Cardiac muscle cell (in vitro differentiated cells and primary cell): ENCODE measurements around the gene TMEM182. TPM values are rescaled to one million over a fixed set of nuclear protein-coding genes. Genes with fewer than 3 reads are reported as not detected.

ENCODE experiments used
- DNase-seq, 2 donors: peaks; one replicate each; pipeline versions ENCODE4 v3.0.0 to v3.0.0-alpha.2; 2010 to 2017; ENCODE audit warnings: low read depth in 1 of 2, low spot score in 1 of 2
- H3K27ac ChIP-seq: fragments of 200-600 bp; sonication (generic); 2 replicates; pipeline ENCODE4 v1.5.1; 2016
- H3K27me3 ChIP-seq: fragments of 200-600 bp; sonication (generic); 2 replicates; pipeline ENCODE4 v1.6.0; 2016; ENCODE audit warnings: control low read depth
- H3K36me3 ChIP-seq: fragments of 200-600 bp; sonication (generic); 2 replicates; pipeline ENCODE4 v1.5.1; 2016; ENCODE audit warnings: control low read depth
- H3K4me1 ChIP-seq: fragments of 200-600 bp; sonication (generic); 2 replicates; pipeline ENCODE4 v1.8.1; 2017; ENCODE audit warnings: low read depth, mild to moderate bottlenecking, mixed run types
- H3K4me3 ChIP-seq: fragments of 200-600 bp; sonication (generic); 2 replicates; pipeline ENCODE4 v1.5.1; 2016; ENCODE audit warnings: mild to moderate bottlenecking
- H3K9me3 ChIP-seq: fragments of 200-600 bp; sonication (generic); 2 replicates; pipeline ENCODE4 v1.5.1; 2017; ENCODE audit warnings: low read depth, mild to moderate bottlenecking, control low read depth
- polyA plus RNA-seq: library from polyadenylated mRNA; unstranded; fragments of >200 nt; fragmentation: Nextera tagmentation; extraction: Ambion mirVana; gene quantifications from 2 replicates; pipeline ENCODE4 v1.2.1, GENCODE V29; 2016
- total RNA-seq: library from RNA; depleted of rRNA; stranded (reverse); fragments of >200 nt; gene quantifications from 2 replicates; pipeline ENCODE4 v1.2.3, GENCODE V29; 2016
- TF ChIP-seq, protein P1 (sequence below): IDR thresholded peaks from 2 replicates; pipeline ENCODE4 v1.5.1; 2012; ENCODE audit warnings: low read depth, mild to moderate bottlenecking, low read length

The TMEM182 gene
- total and polyA plus RNA-seq, 2 experiments from 2014 or later = 2.7 to 6.8 TPM

GRCh38 chr2:102850888-102851287 lies 89.1 kb downstream of the TMEM182 start:
- Histone ChIP-seq H3K4me3 (no peak overlapping the region), H3K36me3 (no peaks in the 10 kb centered on the region), H3K27me3 (no peaks in the 10 kb centered on the region), H3K9me3 (no peaks in the 10 kb centered on the region), H3K27ac (no peak overlapping the region), H3K4me1 (no peaks in the 10 kb centered on the region)
- TF ChIP-seq, protein P1, sequence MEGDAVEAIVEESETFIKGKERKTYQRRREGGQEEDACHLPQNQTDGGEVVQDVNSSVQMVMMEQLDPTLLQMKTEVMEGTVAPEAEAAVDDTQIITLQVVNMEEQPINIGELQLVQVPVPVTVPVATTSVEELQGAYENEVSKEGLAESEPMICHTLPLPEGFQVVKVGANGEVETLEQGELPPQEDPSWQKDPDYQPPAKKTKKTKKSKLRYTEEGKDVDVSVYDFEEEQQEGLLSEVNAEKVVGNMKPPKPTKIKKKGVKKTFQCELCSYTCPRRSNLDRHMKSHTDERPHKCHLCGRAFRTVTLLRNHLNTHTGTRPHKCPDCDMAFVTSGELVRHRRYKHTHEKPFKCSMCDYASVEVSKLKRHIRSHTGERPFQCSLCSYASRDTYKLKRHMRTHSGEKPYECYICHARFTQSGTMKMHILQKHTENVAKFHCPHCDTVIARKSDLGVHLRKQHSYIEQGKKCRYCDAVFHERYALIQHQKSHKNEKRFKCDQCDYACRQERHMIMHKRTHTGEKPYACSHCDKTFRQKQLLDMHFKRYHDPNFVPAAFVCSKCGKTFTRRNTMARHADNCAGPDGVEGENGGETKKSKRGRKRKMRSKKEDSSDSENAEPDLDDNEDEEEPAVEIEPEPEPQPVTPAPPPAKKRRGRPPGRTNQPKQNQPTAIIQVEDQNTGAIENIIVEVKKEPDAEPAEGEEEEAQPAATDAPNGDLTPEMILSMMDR = no peak
- no peak for DNase-seq

- Histone ChIP-seq H3K9me3 (no peaks in the 10 kb centered on the region), H3K4me1 (no peaks in the 10 kb centered on the region), H3K27me3 (no peaks in the 10 kb centered on the region), H3K36me3 (no peaks in the 10 kb centered on the region), H3K4me3 (no peak overlapping the region), H3K27ac (no peak overlapping the region)
- TF ChIP-seq, protein P1 = no peak
- DNase-seq = no peak
Measured at GRCh38 chr2:102852867-102853266, 91.0 kb downstream of the TMEM182 start.

Other genes starting within 250 kb of the TMEM182 start
- gene SLC9A2, start 142.5 kb upstream of the TMEM182 start, total RNA-seq = 0.18 and 0.39 TPM in 2 replicates
- 0.04 TPM in 1 of 2 replicates, not detected in the other for gene SLC9A2, start 142.5 kb upstream of the TMEM182 start, polyA plus RNA-seq